ENCODE data around the gene CLEC4D.

DNA sequence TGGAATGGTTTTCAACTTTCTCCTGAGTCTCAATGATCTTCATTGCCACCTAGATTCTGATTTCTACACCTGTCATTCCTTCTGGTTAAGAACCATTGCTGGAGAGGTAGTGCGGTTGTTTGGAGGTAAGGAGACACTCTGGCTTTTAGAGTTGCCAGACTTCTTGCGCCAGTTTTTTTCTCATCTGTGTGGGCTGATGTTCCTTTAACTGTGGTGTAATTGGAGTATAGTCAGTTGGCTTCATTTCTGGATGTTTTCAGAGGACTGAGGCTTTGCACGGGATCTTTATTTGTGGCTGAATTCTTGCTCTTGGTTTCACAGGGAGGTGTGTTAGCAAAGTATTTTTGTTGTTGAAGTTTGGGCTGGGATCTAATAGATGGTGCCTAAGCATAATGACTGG is 5.7 kb upstream of the CLEC4D start:
- TF ChIP-seq ZNF76 (tag by site-specific recombination; IDR thresholded peaks at IDR 0.05; ENCODE audit: borderline replicate concordance, low read depth) (no peak), ZNF324 (tag by site-specific recombination; IDR thresholded peaks at IDR 0.05) (no peak), ZNF121 (tag by site-specific recombination; IDR thresholded peaks at IDR 0.05) (no peak), PRDM10 (tag by site-specific recombination; IDR thresholded peaks at IDR 0.05) (no peak), SALL2 (tag by site-specific recombination; IDR thresholded peaks at IDR 0.05; ENCODE audit: borderline replicate concordance) (no peak), PRDM1 (tag by site-specific recombination; IDR thresholded peaks at IDR 0.05) (no peak), ZBTB8A (tag by site-specific recombination; IDR thresholded peaks at IDR 0.05) (no peak), ZNF558 (tag by site-specific recombination; IDR thresholded peaks at IDR 0.05) (no peak)

All from HEK293 (cell line).